Fibroblast of lung (primary cell): ENCODE results near the gene PLXNA4. TPM values are rescaled to one million over a fixed set of nuclear protein-coding genes. Genes with fewer than 3 reads are reported as not detected.

Source experiments
- DNase-seq, 2 donors: peaks; one replicate each; pipeline versions ENCODE4 v3.0.0 to v3.0.0-alpha.2; 2010; ENCODE audit warnings: low read depth in 2 of 2
- H2AFZ ChIP-seq: 2 replicates; pipeline ENCODE4 v1.5.1; 2012; ENCODE audit warnings: low read length, control low read depth, inconsistent platforms
- H3K27ac ChIP-seq: 2 replicates; pipeline ENCODE4 v1.5.1; 2011; ENCODE audit warnings: low read length, control low read depth; ENCODE audit not compliant: insufficient read depth
- H3K27me3 ChIP-seq: 2 replicates; pipeline ENCODE4 v1.5.1; 2011; ENCODE audit warnings: mild to moderate bottlenecking, low read length; ENCODE audit not compliant: control insufficient read depth, insufficient read depth
- H3K36me3 ChIP-seq: 2 replicates; pipeline ENCODE4 v1.5.1; 2011; ENCODE audit warnings: low read length; ENCODE audit not compliant: control insufficient read depth, insufficient read depth
- H3K4me1 ChIP-seq: 2 replicates; pipeline ENCODE4 v1.5.1; 2011; ENCODE audit warnings: low read length; ENCODE audit not compliant: control insufficient read depth, insufficient read depth; ENCODE audit errors: extremely low read depth
- H3K4me2 ChIP-seq: 2 replicates; pipeline ENCODE4 v1.5.1; 2011; ENCODE audit warnings: low read length, control low read depth; ENCODE audit not compliant: insufficient read depth; ENCODE audit errors: extremely low read depth
- H3K4me3 ChIP-seq, 4 experiments: fragments of 200-600 bp in 1 of 4; sonication (generic) in 1 of 4; replicated peaks in 1 of 4; 2 replicates each; pipeline ENCODE4 v1.5.1; 2011 to 2016; ENCODE audit warnings: low read length in 4 of 4, low read depth in 3 of 4, mild to moderate bottlenecking in 3 of 4, control low read depth in 2 of 4, inconsistent platforms in 1 of 4, mixed read lengths in 1 of 4; ENCODE audit not compliant: insufficient read depth in 1 of 4; ENCODE audit errors: control extremely low read depth in 1 of 4
- H3K79me2 ChIP-seq: 2 replicates; pipeline ENCODE4 v1.5.1; 2012; ENCODE audit warnings: mild to moderate bottlenecking, low read length, inconsistent platforms; ENCODE audit not compliant: control insufficient read depth, insufficient read depth
- H3K9ac ChIP-seq: 2 replicates; pipeline ENCODE4 v1.5.1; 2011; ENCODE audit warnings: mild to moderate bottlenecking, low read length, control low read depth; ENCODE audit not compliant: insufficient read depth
- H3K9me3 ChIP-seq: 2 replicates; pipeline ENCODE4 v1.5.1; 2012; ENCODE audit warnings: low read depth, low read length; ENCODE audit not compliant: control insufficient read depth, insufficient read depth
- H4K20me1 ChIP-seq: 2 replicates; pipeline ENCODE4 v1.5.1; 2011; ENCODE audit warnings: low read length; ENCODE audit not compliant: control insufficient read depth, insufficient read depth; ENCODE audit errors: extremely low read depth
- EZH2 ChIP-seq: IDR thresholded peaks from 2 replicates; pipeline ENCODE4 v1.5.1; 2012; ENCODE audit warnings: low read length, control low read depth, mild to moderate bottlenecking; ENCODE audit errors: missing control alignments
- polyA plus RNA-seq, 2 donors: library from polyadenylated mRNA; depleted of rRNA in 1 of 2; stranded (reverse) in 1 of 2; unstranded in 1 of 2; fragments of >200 nt; gene quantifications; 2 replicates each; pipeline ENCODE4 v1.2.1, GENCODE V29; 2011 to 2012; ENCODE audit warnings: missing spikeins in 1 of 2
- total RNA-seq: library from RNA; depleted of rRNA; stranded (reverse); fragments of >200 nt; gene quantifications from 2 replicates; pipeline ENCODE4 v1.2.1, GENCODE V29; 2014
- TF ChIP-seq, protein P1 (sequence below), 2 donors: IDR thresholded peaks in 1 of 2; conservative IDR thresholded peaks in 1 of 2; 1 replicate in 1 of 2; 2 replicates in 1 of 2; pipeline ENCODE4 v1.5.1; 2011 to 2012; ENCODE audit warnings: low read length in 2 of 2, control low read depth in 1 of 2, inconsistent platforms in 1 of 2, low read depth in 1 of 2, mild to moderate bottlenecking in 1 of 2

The PLXNA4 gene
- total and polyA plus RNA-seq, 2 donors (not counting 1 experiment from before 2014, with no cell fraction given): 1.2 to 1.5 TPM

DNA sequence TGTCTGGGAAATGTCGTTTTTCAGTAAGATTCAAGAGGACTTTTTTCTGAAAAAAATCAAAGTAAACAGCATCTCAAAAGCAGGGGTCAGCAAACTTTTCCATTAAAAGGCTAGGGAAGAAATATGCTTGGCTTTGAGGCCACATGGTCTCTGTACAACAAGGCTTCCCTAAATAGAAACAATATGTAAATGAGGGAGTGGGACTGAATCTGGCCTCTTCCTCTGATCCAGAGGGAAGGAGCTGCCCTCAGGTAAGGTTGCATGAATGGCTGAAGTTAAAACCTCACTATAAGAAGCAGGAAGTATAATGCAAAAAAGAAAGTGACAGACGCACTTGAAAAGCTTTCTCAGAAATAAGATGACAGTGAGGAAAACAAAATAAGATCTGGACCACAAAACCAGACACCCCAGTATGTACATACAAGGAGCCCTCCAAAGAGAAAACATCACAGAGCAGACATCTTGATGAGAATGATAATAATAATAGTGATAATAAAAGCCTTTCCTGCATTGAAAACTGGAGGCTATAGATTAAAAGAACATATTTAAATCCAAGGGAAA, 115.2 kb downstream of the PLXNA4 start:
- TF ChIP-seq, protein P1, sequence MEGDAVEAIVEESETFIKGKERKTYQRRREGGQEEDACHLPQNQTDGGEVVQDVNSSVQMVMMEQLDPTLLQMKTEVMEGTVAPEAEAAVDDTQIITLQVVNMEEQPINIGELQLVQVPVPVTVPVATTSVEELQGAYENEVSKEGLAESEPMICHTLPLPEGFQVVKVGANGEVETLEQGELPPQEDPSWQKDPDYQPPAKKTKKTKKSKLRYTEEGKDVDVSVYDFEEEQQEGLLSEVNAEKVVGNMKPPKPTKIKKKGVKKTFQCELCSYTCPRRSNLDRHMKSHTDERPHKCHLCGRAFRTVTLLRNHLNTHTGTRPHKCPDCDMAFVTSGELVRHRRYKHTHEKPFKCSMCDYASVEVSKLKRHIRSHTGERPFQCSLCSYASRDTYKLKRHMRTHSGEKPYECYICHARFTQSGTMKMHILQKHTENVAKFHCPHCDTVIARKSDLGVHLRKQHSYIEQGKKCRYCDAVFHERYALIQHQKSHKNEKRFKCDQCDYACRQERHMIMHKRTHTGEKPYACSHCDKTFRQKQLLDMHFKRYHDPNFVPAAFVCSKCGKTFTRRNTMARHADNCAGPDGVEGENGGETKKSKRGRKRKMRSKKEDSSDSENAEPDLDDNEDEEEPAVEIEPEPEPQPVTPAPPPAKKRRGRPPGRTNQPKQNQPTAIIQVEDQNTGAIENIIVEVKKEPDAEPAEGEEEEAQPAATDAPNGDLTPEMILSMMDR (conservative IDR thresholded peaks at IDR 0.05 in 1 of 2, IDR thresholded peaks at IDR 0.05 in 1 of 2; ENCODE audit: low read depth in 1 of 2, low read length in 2 of 2): no peak
- TF ChIP-seq EZH2: no peak
- H3K4me2 ChIP-seq: no peak overlapping the region
- H3K4me3 ChIP-seq: no peak overlapping the region
- no peaks in the 10 kb centered on the region for H3K79me2 ChIP-seq
- H3K27ac ChIP-seq: no peak overlapping the region
- H3K9me3 ChIP-seq: no peaks in the 10 kb centered on the region
- H3K9ac ChIP-seq: no peak overlapping the region
- no peaks in the 10 kb centered on the region for H3K4me1 ChIP-seq
- H3K36me3 ChIP-seq: no peaks in the 10 kb centered on the region
- H2AFZ ChIP-seq: no peak overlapping the region
- no peaks in the 10 kb centered on the region for H4K20me1 ChIP-seq
- no peaks in the 10 kb centered on the region for H3K27me3 ChIP-seq
- DNase-seq: no peak

DNA sequence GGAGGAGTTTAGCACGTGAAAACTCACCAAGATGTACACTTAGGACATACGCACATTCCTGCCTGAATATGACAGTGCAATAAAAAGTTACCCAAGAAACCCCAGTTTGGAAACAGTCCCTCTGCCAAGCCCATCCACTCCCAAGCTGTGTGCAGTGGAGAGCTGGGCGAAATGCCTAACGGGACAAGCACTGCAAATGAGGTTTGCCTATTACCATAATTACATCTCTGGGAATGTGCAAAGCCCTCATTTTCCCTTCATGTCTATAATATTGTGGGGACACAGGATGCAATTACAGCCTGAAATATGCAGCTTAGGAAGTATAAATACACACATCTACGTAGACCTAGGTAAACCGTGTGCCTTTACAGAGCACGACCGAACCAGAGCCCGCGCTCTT, 117.5 kb downstream of the PLXNA4 start:
- no peaks in the 10 kb centered on the region for H3K79me2 ChIP-seq
- no peak overlapping the region for H3K27ac ChIP-seq
- H3K9ac ChIP-seq: no peak overlapping the region
- H3K9me3 ChIP-seq: no peaks in the 10 kb centered on the region
- H2AFZ ChIP-seq: no peak overlapping the region
- no peak overlapping the region for H3K4me3 ChIP-seq
- no peaks in the 10 kb centered on the region for H3K36me3 ChIP-seq
- H3K4me2 ChIP-seq: no peak overlapping the region
- H3K27me3 ChIP-seq: no peaks in the 10 kb centered on the region
- H3K4me1 ChIP-seq: no peaks in the 10 kb centered on the region
- TF ChIP-seq, protein P1 (conservative IDR thresholded peaks at IDR 0.05 in 1 of 2, IDR thresholded peaks at IDR 0.05 in 1 of 2; ENCODE audit: low read depth in 1 of 2, low read length in 2 of 2): no peak
- TF ChIP-seq EZH2: no peak
- no peaks in the 10 kb centered on the region for H4K20me1 ChIP-seq
- no peak for DNase-seq

DNA sequence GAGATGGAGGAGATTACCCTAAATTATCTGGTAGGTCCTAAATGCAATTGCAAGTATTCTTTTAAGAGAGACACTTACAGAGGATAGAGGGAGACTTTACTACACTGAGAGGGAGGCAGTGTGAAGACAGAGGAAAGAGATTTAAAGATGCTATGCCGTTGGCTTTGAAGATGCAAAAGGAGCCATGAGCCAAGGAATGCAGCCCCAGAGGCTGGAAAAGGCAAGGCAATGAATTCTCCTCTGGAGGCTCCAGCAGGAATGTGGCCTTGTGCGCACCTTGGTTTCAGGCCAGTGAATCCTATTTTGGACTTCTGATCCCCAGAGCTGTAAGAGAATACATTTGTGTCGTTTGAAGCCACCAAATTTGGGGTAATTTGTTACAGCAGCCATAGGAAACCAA, 118.6 kb downstream of the PLXNA4 start:
- H3K4me2 ChIP-seq: no peak overlapping the region
- no peak overlapping the region for H3K4me3 ChIP-seq
- H3K4me1 ChIP-seq: no peaks in the 10 kb centered on the region
- H3K9ac ChIP-seq: no peak overlapping the region
- H3K27me3 ChIP-seq: no peaks in the 10 kb centered on the region
- no peaks in the 10 kb centered on the region for H3K36me3 ChIP-seq
- H3K27ac ChIP-seq: no peak overlapping the region
- TF ChIP-seq, protein P1 (conservative IDR thresholded peaks at IDR 0.05 in 1 of 2, IDR thresholded peaks at IDR 0.05 in 1 of 2; ENCODE audit: low read depth in 1 of 2, low read length in 2 of 2): no peak
- TF ChIP-seq EZH2: no peak
- H2AFZ ChIP-seq: no peak overlapping the region
- H3K79me2 ChIP-seq: no peaks in the 10 kb centered on the region
- H4K20me1 ChIP-seq: no peaks in the 10 kb centered on the region
- no peak for DNase-seq
- H3K9me3 ChIP-seq: no peaks in the 10 kb centered on the region
